ENCODE measurements around the gene RAB30.
A peak's percentile ranks its signal among the peaks of the same experiment; 100 is the strongest.

The RAB30 gene

GRCh38 chr11:82998697-82999096 lies 73.0 kb downstream of the RAB30 start:
- Mint-ChIP-seq H3K27me3 (no peaks in the 10 kb centered on the region), H3K4me3 (no peak overlapping the region), H3K9me3 (no peaks in the 10 kb centered on the region), H3K4me1 (ENCODE audit: low read depth) (peaks cover 90% of the 10 kb centered on the region), H3K27ac (no peak overlapping the region), H3K36me3 (ENCODE audit: low read depth) (peaks cover 19% of the 10 kb centered on the region)

DNA sequence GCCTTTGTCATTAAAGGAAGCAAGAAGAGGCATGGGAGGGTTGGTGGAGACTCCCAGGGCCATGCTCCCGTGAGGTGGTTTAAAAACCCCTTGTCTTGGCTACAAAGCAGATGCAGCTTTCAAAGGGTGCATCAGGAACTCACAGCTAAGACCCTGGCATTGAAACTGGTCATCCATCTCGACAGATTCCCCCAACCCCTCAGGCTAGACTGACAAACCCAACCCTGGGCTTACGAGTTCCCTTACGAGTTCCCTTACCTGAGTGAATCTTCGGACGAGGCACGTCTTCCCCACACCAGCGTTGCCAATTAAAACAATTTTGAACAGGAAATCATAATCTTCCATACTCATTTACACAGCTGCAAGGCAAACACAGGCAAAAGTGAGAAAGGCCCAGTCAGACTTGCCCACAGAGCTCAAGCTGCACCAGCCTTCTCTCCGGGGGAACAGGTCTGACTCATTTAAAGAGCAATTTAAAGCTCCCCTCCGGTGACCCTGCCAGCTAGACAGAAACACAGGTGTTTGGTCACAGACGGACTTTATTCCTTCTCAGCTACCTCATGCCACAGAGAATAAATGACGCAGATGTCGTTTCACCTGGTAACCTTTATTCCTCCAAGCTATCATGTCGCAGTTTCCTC lies 74.6 kb downstream of the RAB30 start:
- Mint-ChIP-seq H3K27me3 (no peaks in the 10 kb centered on the region), H3K4me1 (ENCODE audit: low read depth) (peaks cover 88% of the 10 kb centered on the region), H3K36me3 (ENCODE audit: low read depth) (peaks cover 28% of the 10 kb centered on the region), H3K27ac (peak overlapping the region; percentile 96), H3K4me3 (peak overlapping the region; percentile 77), H3K9me3 (no peaks in the 10 kb centered on the region)

DNA sequence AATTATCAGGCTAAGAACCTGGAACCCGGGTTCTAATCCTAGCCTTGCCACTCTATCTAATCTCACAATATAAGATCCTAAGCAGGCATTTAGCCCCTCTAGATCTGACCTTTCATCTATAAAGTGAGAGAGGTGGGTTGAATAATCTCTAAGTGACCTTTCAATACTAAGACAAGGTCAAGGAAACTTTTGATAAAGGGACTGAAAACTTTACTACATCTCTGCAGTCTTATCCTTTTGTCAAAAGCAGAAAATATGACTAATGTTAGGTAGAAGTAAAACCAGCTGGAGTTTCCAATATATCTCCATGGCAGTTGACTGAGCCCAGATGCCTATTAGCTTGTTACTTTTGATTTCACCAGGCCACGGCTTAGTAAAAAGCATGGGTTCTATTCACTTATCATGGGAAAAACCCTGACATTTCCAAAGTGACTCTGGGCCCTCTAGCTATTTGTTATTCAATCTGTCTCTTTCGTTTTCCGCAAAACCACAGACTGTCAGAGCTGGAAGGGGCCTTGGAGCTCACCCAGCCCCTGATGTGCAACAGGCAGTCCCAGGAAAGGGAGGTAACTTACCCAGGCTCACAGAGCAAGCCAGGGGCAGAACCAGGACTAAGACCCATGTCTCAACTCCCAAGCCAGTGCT lies 75.8 kb downstream of the RAB30 start:
- H3K9me3 Mint-ChIP-seq: no peaks in the 10 kb centered on the region
- no peaks in the 10 kb centered on the region for H3K27me3 Mint-ChIP-seq
- peaks cover 28% of the 10 kb centered on the region for H3K36me3 Mint-ChIP-seq (ENCODE audit: low read depth)
- peaks cover 76% of the 10 kb centered on the region for H3K4me1 Mint-ChIP-seq (ENCODE audit: low read depth)
- peak overlapping the region; percentile 77 for H3K4me3 Mint-ChIP-seq
- peak overlapping the region; percentile 96 for H3K27ac Mint-ChIP-seq

DNA sequence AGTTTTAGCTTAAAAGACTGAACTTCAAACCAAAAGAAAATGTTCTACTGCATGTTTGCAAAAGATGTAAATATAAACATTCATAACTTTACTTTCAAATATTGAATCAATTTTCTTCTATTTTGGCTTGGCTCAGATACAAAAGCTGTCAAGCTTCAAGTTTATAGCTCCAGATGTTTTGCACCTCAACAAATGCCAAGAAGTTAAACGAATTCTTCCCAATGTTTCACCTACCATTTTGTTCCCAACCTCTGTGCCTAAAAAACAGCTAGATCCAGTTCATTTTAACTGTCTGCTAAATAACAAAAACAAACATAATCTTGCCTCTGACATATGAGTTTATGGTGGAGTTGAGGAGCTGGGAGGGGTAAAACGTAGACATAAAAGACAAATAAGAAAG lies 76.5 kb downstream of the RAB30 start:
- H3K27ac Mint-ChIP-seq: peak overlapping the region; percentile 90

GRCh38 chr11:82994604-82995230 lies 77.0 kb downstream of the RAB30 start:
- Mint-ChIP-seq H3K27ac (peak overlapping the region; percentile 92), H3K4me1 (ENCODE audit: low read depth) (peaks cover 72% of the 10 kb centered on the region), H3K36me3 (ENCODE audit: low read depth) (peaks cover 32% of the 10 kb centered on the region), H3K9me3 (no peaks in the 10 kb centered on the region), H3K4me3 (no peak overlapping the region), H3K27me3 (no peaks in the 10 kb centered on the region)

More for the DNA sequence above, 76.5 kb downstream of the RAB30 start:
- H3K9me3 Mint-ChIP-seq: no peaks in the 10 kb centered on the region
- H3K4me3 Mint-ChIP-seq: peak overlapping the region; percentile 43
- H3K36me3 Mint-ChIP-seq (ENCODE audit: low read depth): peaks cover 28% of the 10 kb centered on the region
- H3K4me1 Mint-ChIP-seq (ENCODE audit: low read depth): peaks cover 74% of the 10 kb centered on the region
- H3K27me3 Mint-ChIP-seq: no peaks in the 10 kb centered on the region

GRCh38 chr11:82992223-82992622 lies 79.5 kb downstream of the RAB30 start:
- Mint-ChIP-seq H3K4me1 (ENCODE audit: low read depth) (peaks cover 47% of the 10 kb centered on the region), H3K27ac (no peak overlapping the region), H3K27me3 (no peaks in the 10 kb centered on the region), H3K4me3 (no peak overlapping the region), H3K36me3 (ENCODE audit: low read depth) (peaks cover 38% of the 10 kb centered on the region), H3K9me3 (no peaks in the 10 kb centered on the region)

DNA sequence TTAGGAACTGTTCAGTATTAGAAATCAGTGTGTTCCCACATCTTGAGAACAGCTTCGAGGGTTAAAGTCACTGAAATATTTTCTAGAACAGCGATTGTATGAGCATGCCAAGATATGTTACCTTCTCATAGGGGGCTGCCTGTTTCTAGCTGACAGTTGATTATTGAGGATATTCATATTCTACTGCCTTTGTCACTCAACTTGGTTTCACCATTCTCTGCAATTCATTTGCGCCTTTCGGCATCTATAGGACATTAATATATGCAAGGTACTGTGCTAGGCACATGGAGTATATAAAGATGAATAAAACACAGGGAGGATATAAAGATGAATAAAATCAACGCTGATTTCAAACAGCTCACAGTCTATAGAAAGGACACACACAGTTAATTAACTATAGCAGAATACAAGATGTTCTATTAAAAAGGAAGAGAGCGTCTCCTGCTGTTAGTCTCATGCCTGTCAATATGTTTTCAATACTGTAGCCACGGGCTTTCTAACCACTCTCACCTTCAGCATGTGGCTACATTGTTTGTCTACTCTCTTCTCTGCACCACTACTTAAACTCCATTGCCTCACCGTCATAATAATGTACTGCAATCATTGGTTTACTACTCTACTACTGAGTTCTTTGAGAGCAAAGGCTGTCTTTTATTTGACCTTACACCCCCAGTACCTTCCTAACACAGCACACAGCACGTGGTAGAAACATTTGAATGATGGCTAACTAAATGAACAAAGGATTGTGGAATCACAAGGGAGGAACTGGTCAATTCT lies 81.9 kb downstream of the RAB30 start:
- no peak overlapping the region for H3K27ac Mint-ChIP-seq
- H3K36me3 Mint-ChIP-seq (ENCODE audit: low read depth): peaks cover 48% of the 10 kb centered on the region
- no peak overlapping the region for H3K4me3 Mint-ChIP-seq
- H3K9me3 Mint-ChIP-seq: no peaks in the 10 kb centered on the region
- H3K27me3 Mint-ChIP-seq: no peaks in the 10 kb centered on the region
- H3K4me1 Mint-ChIP-seq (ENCODE audit: low read depth): peaks cover 31% of the 10 kb centered on the region

- Mint-ChIP-seq H3K27ac (no peak overlapping the region), H3K4me1 (ENCODE audit: low read depth) (peaks cover 28% of the 10 kb centered on the region), H3K9me3 (no peaks in the 10 kb centered on the region), H3K36me3 (ENCODE audit: low read depth) (peaks cover 48% of the 10 kb centered on the region), H3K4me3 (no peak overlapping the region), H3K27me3 (no peaks in the 10 kb centered on the region)
These were observed 82.6 kb downstream of the RAB30 start for GRCh38 chr11:82988936-82989627.

GRCh38 chr11:82987997-82988396 lies 83.7 kb downstream of the RAB30 start:
- Mint-ChIP-seq H3K4me3 (no peak overlapping the region), H3K27ac (no peak overlapping the region), H3K27me3 (no peaks in the 10 kb centered on the region), H3K36me3 (ENCODE audit: low read depth) (peaks cover 48% of the 10 kb centered on the region), H3K4me1 (ENCODE audit: low read depth) (peaks cover 23% of the 10 kb centered on the region), H3K9me3 (no peaks in the 10 kb centered on the region)

- Mint-ChIP-seq H3K36me3 (ENCODE audit: low read depth) (peaks cover 53% of the 10 kb centered on the region), H3K4me3 (no peak overlapping the region), H3K9me3 (no peaks in the 10 kb centered on the region), H3K4me1 (ENCODE audit: low read depth) (peaks cover 23% of the 10 kb centered on the region), H3K27me3 (no peaks in the 10 kb centered on the region), H3K27ac (no peak overlapping the region)
These were observed 85.3 kb downstream of the RAB30 start for GRCh38 chr11:82986446-82986845.

DNA sequence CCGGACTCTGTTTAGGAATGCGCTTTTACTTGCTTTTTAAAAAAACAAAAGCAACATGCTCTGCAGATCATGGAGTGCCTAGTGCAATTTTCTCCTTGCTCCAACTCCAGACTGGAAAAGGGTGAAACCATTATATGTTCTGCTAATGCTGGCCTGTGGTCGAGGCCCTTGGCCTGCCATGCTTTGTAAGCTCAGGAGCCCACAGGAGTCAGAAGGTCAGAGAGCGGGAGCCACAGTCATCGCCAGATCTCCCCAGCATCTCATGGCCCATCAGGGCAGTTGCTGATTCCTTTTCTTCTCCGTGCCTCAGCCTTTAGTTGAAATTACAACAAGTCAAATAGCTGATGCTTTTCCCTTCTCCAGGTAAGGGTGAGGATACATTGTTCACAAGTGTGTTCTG lies 89.8 kb downstream of the RAB30 start:
- Mint-ChIP-seq H3K36me3 (ENCODE audit: low read depth) (peaks cover 53% of the 10 kb centered on the region), H3K9me3 (no peaks in the 10 kb centered on the region), H3K4me1 (ENCODE audit: low read depth) (peaks cover 60% of the 10 kb centered on the region), H3K27me3 (no peaks in the 10 kb centered on the region), H3K27ac (no peak overlapping the region), H3K4me3 (no peak overlapping the region)

DNA sequence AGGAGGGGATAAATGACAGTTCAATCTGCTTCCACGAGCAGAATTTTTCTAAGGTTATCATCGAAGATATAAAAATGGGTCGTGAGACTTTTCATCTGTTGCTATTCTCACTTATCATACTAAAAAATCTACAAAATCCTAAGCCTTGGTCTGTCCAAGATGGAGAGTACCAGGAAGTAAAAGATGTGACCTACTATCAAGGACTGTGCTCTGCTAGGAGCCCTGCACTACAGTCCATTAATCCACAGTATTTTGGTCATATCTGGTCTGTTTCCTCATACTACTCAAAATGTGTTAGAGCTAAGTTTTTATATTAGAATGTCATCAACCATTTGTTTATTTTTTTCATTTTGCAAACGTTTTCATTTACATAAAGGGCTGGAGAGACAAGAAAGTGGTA lies 90.8 kb downstream of the RAB30 start:
- Mint-ChIP-seq H3K4me3 (no peak overlapping the region), H3K4me1 (ENCODE audit: low read depth) (peaks cover 62% of the 10 kb centered on the region), H3K36me3 (ENCODE audit: low read depth) (peaks cover 50% of the 10 kb centered on the region), H3K27ac (no peak overlapping the region), H3K9me3 (no peaks in the 10 kb centered on the region), H3K27me3 (no peaks in the 10 kb centered on the region)

DNA sequence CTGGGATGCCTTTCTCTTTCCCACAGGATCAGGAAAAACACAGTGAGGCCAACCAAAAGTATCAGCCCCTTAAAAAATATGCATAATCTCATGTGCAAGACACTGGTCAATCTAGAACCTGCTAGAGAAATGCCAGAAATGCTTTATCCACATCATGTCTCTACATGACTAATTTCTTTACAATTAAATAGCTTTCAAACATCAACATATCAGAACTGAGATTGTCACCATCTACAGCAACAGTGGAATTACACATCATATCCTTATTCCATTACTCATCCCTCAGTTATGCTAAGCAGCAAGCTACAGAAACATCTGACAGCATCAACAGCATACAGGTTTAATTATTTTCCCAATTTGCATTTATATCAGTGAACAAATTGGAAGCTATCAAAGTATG lies 91.4 kb downstream of the RAB30 start:
- Mint-ChIP-seq H3K4me3 (peak overlapping the region; percentile 7), H3K27me3 (no peaks in the 10 kb centered on the region), H3K9me3 (no peaks in the 10 kb centered on the region), H3K4me1 (ENCODE audit: low read depth) (peaks cover 59% of the 10 kb centered on the region), H3K36me3 (ENCODE audit: low read depth) (peaks cover 43% of the 10 kb centered on the region), H3K27ac (peak overlapping the region; percentile 42)

DNA sequence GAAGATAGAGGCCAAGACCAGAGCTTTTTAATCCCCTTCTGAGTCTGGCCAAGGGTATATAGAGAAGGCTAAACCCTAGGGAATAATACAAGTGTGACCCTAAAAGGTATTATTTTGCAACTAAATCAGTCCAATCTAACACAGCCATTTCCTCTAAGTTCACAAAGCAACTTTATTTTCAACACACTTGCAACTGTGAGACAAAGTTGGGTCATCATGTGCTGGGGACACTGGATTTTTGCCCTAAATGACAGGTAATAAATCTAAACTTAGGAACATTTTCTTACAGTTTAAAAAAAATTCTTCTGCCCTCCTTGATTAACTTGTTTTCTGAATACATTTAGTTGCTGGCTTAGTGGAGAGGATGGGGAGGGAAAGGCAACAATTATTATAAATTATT lies 91.9 kb downstream of the RAB30 start:
- Mint-ChIP-seq H3K27ac (peak overlapping the region; percentile 83), H3K9me3 (no peaks in the 10 kb centered on the region), H3K4me3 (no peak overlapping the region), H3K27me3 (no peaks in the 10 kb centered on the region), H3K4me1 (ENCODE audit: low read depth) (peaks cover 59% of the 10 kb centered on the region), H3K36me3 (ENCODE audit: low read depth) (peaks cover 42% of the 10 kb centered on the region)
